Activated naive CD4-positive, alpha-beta T cell treated with anti-CD3 and anti-CD28 coated beads for 36 hours (primary cell): Measurements from ENCODE around the gene PLK5. TPM values are rescaled to one million over a fixed set of nuclear protein-coding genes. Genes with fewer than 3 reads are reported as not detected.
"Not testable (repeated sequence)": the region's sequence is repeated elsewhere in the genome, so short reads cannot be mapped to it uniquely, and the experiment has no call there.

Experiments
- CTCF ChIA-PET: fragments of 350-600 bp; sonication (Branson Sonifier 250); formaldehyde crosslinking; loops from one replicate; lab custom pipeline; 2021; ENCODE audit warnings: antibody characterized with exemption; lab: Charles Lee
- DNase-seq: peaks from one replicate; pipeline ENCODE4 v3.0.0-alpha.2; 2020
- H3K27ac Mint-ChIP-seq: one replicate; pipeline ENCODE4 v1.8.0; 2021; ENCODE audit warnings: mild to moderate bottlenecking, mixed read lengths
- H3K27me3 Mint-ChIP-seq: one replicate; pipeline ENCODE4 v1.8.0; 2021; ENCODE audit warnings: low read depth, mixed read lengths
- H3K36me3 Mint-ChIP-seq: one replicate; pipeline ENCODE4 v1.8.0; 2021; ENCODE audit warnings: low read depth, mixed read lengths
- H3K4me1 Mint-ChIP-seq: one replicate; pipeline ENCODE4 v1.8.0; 2021; ENCODE audit warnings: low read depth, mixed read lengths
- H3K4me3 Mint-ChIP-seq: one replicate; pipeline ENCODE4 v1.8.0; 2021; ENCODE audit warnings: mild to moderate bottlenecking, moderate library complexity, mixed read lengths
- H3K9me3 Mint-ChIP-seq: one replicate; pipeline ENCODE4 v1.8.0; 2021; ENCODE audit warnings: mixed read lengths
- intact Hi-C: fragments of 100-400 bp; cut with micrococcal nuclease; formaldehyde crosslinking; loops from one replicate; pipeline ENCODE4 v1.15.1; 2023
- total RNA-seq, 2 experiments: library from RNA; stranded (reverse); gene quantifications; one replicate each; pipeline ENCODE4 v1.2.3, GENCODE V29; 2021

PLK5 gene
- total RNA-seq = not detected

GRCh38 chr19:1523412-1524286, at the start of gene PLK5:
PLK5 (plus strand) TSS chr19:1524077; CDS start chr19:1526997, 2,920 bp downstream.
- Mint-ChIP-seq H3K36me3 (no peaks in the 10 kb centered on the region), H3K27me3 (peaks cover 30% of the 10 kb centered on the region), H3K4me3 (no peak within 1 kb of the TSS), H3K27ac (no peak within 1 kb of the TSS), H3K4me1 (peaks cover 7% of the 10 kb centered on the region), H3K9me3 (no peaks in the 10 kb centered on the region)
- DNase-seq = no peak
- CTCF ChIA-PET = no interaction called here
- intact Hi-C loops = no loop called here

GRCh38 chr19:1474765-1475351, 49.0 kb upstream of the PLK5 start:
- CTCF ChIA-PET = no interaction called here
- Mint-ChIP-seq H3K4me3 (no peak overlapping the region), H3K27ac (no peak overlapping the region), H3K9me3 (no peaks in the 10 kb centered on the region), H3K36me3 (peaks cover 3% of the 10 kb centered on the region), H3K4me1 (peaks cover 32% of the 10 kb centered on the region), H3K27me3 (peaks cover 11% of the 10 kb centered on the region)
- intact Hi-C loops = loop anchor here (5.0 kb wide), 1 partner anchor 38 kb away; the partner anchor contains the start of gene RPS15
- no peak for DNase-seq

GRCh38 chr19:1475751-1476437, 48.0 kb upstream of the PLK5 start:
- no peak overlapping the region for H3K27ac Mint-ChIP-seq

GRCh38 chr19:1477056-1477455, 46.8 kb upstream of the PLK5 start:
- H3K36me3 Mint-ChIP-seq, H3K27me3 Mint-ChIP-seq, DNase-seq, H3K27ac Mint-ChIP-seq, H3K9me3 Mint-ChIP-seq, CTCF ChIA-PET: not testable (repeated sequence)
- H3K4me1 Mint-ChIP-seq = peaks cover 18% of the 10 kb centered on the region
- peak overlapping the region; percentile 24 for H3K4me3 Mint-ChIP-seq
- intact Hi-C loops = loop anchor here (5.0 kb wide), 1 partner anchor 40 kb away; the partner anchor contains the start of gene RPS15

More at GRCh38 chr19:1475751-1476437, 48.0 kb upstream of the PLK5 start:
- Mint-ChIP-seq H3K36me3 (peaks cover 3% of the 10 kb centered on the region), H3K4me1 (peaks cover 29% of the 10 kb centered on the region), H3K4me3 (no peak overlapping the region), H3K9me3 (no peaks in the 10 kb centered on the region), H3K27me3 (peaks cover 8% of the 10 kb centered on the region)
- intact Hi-C loops = loop anchor here (5.0 kb wide), 1 partner anchor 39 kb away; the partner anchor contains the start of gene RPS15
- CTCF ChIA-PET = no interaction called here
- DNase-seq = no peak

- CTCF ChIA-PET = no interaction called here
- Mint-ChIP-seq H3K27me3 (no peaks in the 10 kb centered on the region), H3K36me3 (peaks cover 3% of the 10 kb centered on the region), H3K9me3 (no peaks in the 10 kb centered on the region), H3K4me1 (peaks cover 15% of the 10 kb centered on the region), H3K27ac (peak within 1 kb of the TSS; percentile 95), H3K4me3 (peak within 1 kb of the TSS; percentile 99)
- intact Hi-C loops = loop anchor here (1.0 to 5.0 kb wide), 5 partner anchors 11 to 126 kb away; partner anchors contain the start of genes DAZAP1, NDUFS7, PCSK4 and RPS15
- DNase-seq = peak; percentile 96
Measured at GRCh38 chr19:1478934-1479707, 44.8 kb upstream of the PLK5 start, which contains the start of gene C19orf25. C19orf25 (minus strand) TSS chr19:1479215; CDS start chr19:1478903, 312 bp downstream.

GRCh38 chr19:1481224-1481892, 42.5 kb upstream of the PLK5 start:
- intact Hi-C loops = no loop called here
- CTCF ChIA-PET = no interaction called here
- H3K27me3 Mint-ChIP-seq = no peaks in the 10 kb centered on the region
- H3K9me3 Mint-ChIP-seq = no peaks in the 10 kb centered on the region
- no peak for DNase-seq
- H3K4me3 Mint-ChIP-seq = no peak overlapping the region
- H3K36me3 Mint-ChIP-seq = peaks cover 3% of the 10 kb centered on the region
- peaks cover 15% of the 10 kb centered on the region for H3K4me1 Mint-ChIP-seq
- no peak overlapping the region for H3K27ac Mint-ChIP-seq

GRCh38 chr19:1481893-1482360, 42.0 kb upstream of the PLK5 start:
- intact Hi-C loops = no loop called here
- H3K4me3 Mint-ChIP-seq = no peak overlapping the region
- H3K9me3 Mint-ChIP-seq = no peaks in the 10 kb centered on the region
- CTCF ChIA-PET = interaction anchor here (1.0 kb wide), 1 partner anchor 24 kb away, joined by 3 read pairs; no protein-coding TSS in a partner anchor
- H3K27me3 Mint-ChIP-seq = no peaks in the 10 kb centered on the region
- no peak for DNase-seq
- no peak overlapping the region for H3K27ac Mint-ChIP-seq
- peaks cover 14% of the 10 kb centered on the region for H3K4me1 Mint-ChIP-seq
- peaks cover 3% of the 10 kb centered on the region for H3K36me3 Mint-ChIP-seq

GRCh38 chr19:1482361-1483130, 41.3 kb upstream of the PLK5 start:
- peaks cover 9% of the 10 kb centered on the region for H3K4me1 Mint-ChIP-seq
- intact Hi-C loops = no loop called here
- H3K27ac Mint-ChIP-seq = no peak overlapping the region
- CTCF ChIA-PET = interaction anchor here (0.6 to 1.0 kb wide), 2 partner anchors 19 to 24 kb away, joined by 3 read pairs; no protein-coding TSS in a partner anchor
- DNase-seq = no peak
- peaks cover 2% of the 10 kb centered on the region for H3K36me3 Mint-ChIP-seq
- no peaks in the 10 kb centered on the region for H3K9me3 Mint-ChIP-seq
- H3K27me3 Mint-ChIP-seq = no peaks in the 10 kb centered on the region
- no peak overlapping the region for H3K4me3 Mint-ChIP-seq

GRCh38 chr19:1483131-1483978, 40.5 kb upstream of the PLK5 start:
- no peaks in the 10 kb centered on the region for H3K9me3 Mint-ChIP-seq
- H3K27me3 Mint-ChIP-seq = no peaks in the 10 kb centered on the region
- no peak overlapping the region for H3K27ac Mint-ChIP-seq
- intact Hi-C loops = no loop called here
- peaks cover 2% of the 10 kb centered on the region for H3K4me1 Mint-ChIP-seq
- no peak for DNase-seq
- CTCF ChIA-PET = interaction anchor here (0.6 kb wide), 1 partner anchor 20 kb away, joined by 3 read pairs; no protein-coding TSS in a partner anchor
- peaks cover 1% of the 10 kb centered on the region for H3K36me3 Mint-ChIP-seq
- no peak overlapping the region for H3K4me3 Mint-ChIP-seq

- Mint-ChIP-seq H3K27ac (no peak overlapping the region), H3K4me3 (no peak overlapping the region), H3K27me3 (no peaks in the 10 kb centered on the region), H3K4me1 (peaks cover under 1% of the 10 kb centered on the region), H3K9me3 (no peaks in the 10 kb centered on the region), H3K36me3 (peaks cover under 1% of the 10 kb centered on the region)
- intact Hi-C loops = no loop called here
- DNase-seq = no peak
- CTCF ChIA-PET = no interaction called here
Measured at GRCh38 chr19:1483979-1484428, 39.9 kb upstream of the PLK5 start.
